Measurements from ENCODE around the gene DMKN.
"Not testable (repeated sequence)": the region's sequence is repeated elsewhere in the genome, so short reads cannot be mapped to it uniquely, and the experiment has no call there.

DMKN gene

DNA sequence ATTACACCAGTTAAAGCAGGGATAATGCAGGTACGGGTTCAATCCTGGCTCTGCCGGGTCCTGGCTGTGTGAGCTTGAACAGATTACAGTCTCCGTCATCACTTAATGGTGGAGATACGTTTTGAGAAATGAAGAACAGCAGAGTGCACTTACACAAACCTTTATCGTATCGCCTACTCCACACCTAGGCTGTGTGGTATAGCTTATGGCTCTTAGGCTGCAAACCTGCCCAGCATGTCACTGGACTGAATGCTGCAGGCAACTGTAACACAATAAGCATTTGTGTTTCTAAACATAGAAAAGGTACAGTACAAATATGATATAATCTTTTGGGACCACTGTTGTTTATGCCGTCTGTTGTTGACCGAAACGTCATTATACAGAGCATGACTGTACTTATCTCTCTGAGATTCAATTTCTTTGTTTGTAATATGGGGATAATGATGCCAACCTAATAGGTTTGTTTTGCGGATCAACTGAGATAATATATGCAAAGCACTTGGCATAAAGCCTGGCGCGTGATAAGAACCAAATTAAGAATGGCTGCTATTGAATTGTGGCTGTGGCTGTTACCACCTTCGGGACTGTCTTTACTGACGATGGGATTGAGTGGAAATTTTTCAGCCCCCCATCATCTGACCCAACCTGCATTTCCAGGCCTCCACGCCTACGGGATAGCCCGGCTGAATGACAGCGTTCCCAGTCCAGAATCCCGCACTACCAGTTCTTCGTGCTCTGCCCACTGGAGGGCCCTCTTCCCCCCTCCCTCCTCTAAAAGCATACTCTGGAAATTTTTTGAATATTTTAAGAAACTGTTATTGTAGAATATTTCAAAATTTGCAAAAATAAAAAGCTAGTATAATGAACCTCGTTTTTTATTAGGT lies 34.4 kb downstream of the DMKN start:
- TF ChIP-seq, protein P1, sequence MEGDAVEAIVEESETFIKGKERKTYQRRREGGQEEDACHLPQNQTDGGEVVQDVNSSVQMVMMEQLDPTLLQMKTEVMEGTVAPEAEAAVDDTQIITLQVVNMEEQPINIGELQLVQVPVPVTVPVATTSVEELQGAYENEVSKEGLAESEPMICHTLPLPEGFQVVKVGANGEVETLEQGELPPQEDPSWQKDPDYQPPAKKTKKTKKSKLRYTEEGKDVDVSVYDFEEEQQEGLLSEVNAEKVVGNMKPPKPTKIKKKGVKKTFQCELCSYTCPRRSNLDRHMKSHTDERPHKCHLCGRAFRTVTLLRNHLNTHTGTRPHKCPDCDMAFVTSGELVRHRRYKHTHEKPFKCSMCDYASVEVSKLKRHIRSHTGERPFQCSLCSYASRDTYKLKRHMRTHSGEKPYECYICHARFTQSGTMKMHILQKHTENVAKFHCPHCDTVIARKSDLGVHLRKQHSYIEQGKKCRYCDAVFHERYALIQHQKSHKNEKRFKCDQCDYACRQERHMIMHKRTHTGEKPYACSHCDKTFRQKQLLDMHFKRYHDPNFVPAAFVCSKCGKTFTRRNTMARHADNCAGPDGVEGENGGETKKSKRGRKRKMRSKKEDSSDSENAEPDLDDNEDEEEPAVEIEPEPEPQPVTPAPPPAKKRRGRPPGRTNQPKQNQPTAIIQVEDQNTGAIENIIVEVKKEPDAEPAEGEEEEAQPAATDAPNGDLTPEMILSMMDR (conservative IDR thresholded peaks at IDR 0.05) = peak; percentile 68
- H3K27ac ChIP-seq = peak overlapping the region; percentile 69

DNA sequence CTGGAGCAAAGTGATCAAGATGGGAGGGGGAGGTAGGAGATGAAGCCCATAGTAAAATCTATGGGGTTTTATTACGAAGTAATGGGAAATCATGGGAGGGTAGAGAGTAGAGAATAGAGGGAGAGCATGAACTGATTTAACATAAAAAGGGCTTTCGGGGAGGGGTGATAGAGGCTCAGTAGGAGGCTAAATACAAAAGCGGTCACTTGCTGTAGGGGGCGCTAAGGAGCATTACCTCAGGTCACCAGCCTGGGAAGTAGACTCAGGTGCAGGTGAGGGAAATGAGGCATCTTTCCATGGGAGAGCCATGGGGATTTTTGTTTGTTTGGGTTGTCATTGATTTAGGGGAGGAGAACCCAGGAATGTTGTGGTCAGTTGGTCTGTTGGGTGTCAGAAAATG lies 37.3 kb downstream of the DMKN start:
- TF ChIP-seq, protein P1 (conservative IDR thresholded peaks at IDR 0.05) = no peak
- no peak overlapping the region for H3K27ac ChIP-seq

DNA sequence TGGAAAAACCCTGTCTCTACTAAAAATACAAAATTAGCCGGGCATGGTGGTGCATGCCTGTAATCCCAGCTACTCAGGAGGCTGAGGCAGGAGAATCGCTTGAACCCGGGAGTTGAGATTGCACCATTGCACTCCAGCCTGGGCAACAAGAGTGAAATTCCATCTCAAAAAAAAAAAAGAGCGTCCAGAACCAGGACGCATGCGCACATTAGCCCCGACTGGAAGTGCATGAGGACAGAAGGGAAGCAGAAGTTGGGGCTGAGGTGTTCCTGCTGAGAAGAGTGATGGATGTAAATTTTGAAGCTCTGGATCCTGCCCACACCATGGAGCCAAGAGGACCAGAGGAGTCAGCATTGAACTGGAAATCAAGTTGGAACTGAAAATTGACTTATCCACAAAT lies 38.9 kb downstream of the DMKN start:
- H3K27ac ChIP-seq = not testable (repeated sequence)

DNA sequence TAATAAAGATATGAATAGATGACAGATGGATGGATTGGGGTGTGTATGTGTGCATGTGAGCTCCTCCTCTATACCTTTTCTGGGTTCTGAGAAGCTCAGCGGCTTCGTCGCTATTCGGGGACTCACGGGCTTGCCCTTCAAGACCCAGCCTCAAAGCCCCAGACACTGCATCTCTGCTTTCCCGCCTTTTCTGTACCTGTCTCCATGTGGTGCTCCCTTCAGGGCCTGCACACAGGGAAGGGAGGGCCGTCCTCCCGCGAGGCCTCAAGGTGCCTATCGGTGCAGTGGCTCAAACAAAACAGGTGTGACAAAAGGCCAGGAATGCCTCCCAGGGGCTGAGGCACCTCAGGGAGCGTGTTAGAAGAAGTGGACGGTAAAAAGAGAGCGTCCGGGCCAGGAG lies 39.3 kb downstream of the DMKN start:
- H3K27ac ChIP-seq = no peak overlapping the region
- TF ChIP-seq, protein P1 (conservative IDR thresholded peaks at IDR 0.05) = no peak

DNA sequence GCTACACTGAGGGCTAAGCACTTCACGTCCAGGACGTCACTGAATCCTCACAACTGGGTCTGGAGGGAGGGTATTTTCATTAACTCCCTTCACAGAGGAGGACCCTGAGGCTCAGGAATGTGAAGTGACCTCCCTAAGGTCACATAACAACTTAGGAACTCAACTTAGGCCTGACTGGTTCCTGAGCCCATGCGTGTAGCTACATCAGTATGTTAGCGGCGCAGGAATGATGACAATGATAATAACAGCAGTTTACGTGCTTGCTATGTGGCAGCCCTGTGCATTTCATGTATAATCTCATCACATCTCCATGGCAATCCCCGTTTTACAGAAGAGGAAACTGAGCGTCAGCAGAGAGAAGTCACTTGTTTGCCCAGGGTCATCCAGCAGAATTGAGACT lies 41.5 kb downstream of the DMKN start:
- TF ChIP-seq, protein P1 (conservative IDR thresholded peaks at IDR 0.05) = no peak
- H3K27ac ChIP-seq = no peak overlapping the region

DNA sequence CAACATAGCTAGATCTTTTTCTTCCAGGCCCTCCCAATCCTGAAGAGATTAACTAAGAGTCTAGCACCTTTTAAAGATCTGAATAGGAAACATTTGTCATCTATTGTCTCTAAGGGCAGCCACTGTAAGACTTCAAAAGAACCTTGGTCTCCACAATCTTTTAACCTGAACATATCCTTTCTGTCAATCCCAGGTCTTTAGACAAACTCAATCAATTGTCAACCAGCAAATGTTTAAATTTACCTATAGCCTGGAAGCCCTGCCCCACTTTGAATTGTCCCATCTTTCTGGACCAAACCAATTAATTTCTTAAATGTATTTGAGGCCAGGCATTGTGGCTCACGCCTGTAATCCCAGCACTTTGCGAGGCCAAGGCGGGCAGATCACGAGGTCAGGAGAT lies 42.4 kb downstream of the DMKN start:
- not testable (repeated sequence) for H3K27ac ChIP-seq

DNA sequence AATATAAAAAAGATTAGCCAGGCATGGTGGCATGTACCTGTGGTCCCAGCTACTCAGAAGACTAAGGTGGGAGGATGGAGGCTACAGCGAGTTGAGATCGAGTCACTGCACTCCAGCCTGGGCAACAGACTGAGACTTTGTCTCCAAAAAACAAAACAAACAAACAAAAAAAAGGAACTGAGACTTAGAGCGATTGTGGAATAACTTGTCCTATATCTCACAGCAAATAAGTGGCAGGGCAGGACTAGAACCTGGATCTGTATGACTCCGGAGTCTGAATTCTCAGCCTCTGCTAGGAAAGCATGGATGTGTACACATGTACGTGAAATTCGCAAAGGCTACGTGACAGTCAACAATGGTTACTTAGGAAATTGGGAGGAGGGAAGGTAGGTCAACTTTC lies 43.3 kb downstream of the DMKN start:
- TF ChIP-seq, protein P1 (conservative IDR thresholded peaks at IDR 0.05) = no peak
- no peak overlapping the region for H3K27ac ChIP-seq

DNA sequence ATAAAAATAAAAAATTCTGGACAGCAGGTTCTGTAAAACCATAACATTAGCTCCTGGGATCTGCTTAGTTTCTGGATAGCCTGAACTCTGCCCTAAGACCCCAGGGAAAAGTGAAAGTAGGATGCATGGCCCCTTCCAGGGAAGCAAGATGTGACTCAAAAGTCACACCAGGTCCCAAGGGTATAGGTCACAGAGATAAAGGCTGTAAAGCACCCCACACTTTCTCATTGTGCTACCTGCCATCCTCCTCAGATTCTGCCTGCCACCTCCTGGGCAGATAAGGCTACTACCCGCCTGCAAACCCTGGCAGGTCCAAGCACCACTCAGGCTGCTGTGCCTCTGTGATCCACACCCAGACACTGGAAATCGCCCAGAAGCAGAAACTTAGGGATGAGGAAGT lies 44.8 kb downstream of the DMKN start:
- 0 out of 2 replicates have a peak overlapping the region, but pooled peaks have one; percentile 4 for H3K27ac ChIP-seq

More for the DNA sequence above, 44.8 kb downstream of the DMKN start:
- TF ChIP-seq, protein P1 (conservative IDR thresholded peaks at IDR 0.05) = peak; percentile 96
